Measurements from ENCODE around the gene ENOX1.

The ENOX1 gene

GRCh38 chr13:43516401-43516833 is 270.4 kb downstream of the ENOX1 start:
- TF ChIP-seq ZFX (IDR thresholded peaks at IDR 0.05) (no peak), CTCF (conservative IDR thresholded peaks at IDR 0.05) (no peak)
- H3K27ac ChIP-seq = no peak overlapping the region

GRCh38 chr13:43515531-43515930 is 271.2 kb downstream of the ENOX1 start:
- H3K27ac ChIP-seq = no peak overlapping the region

GRCh38 chr13:43514311-43514710 is 272.5 kb downstream of the ENOX1 start:
- TF ChIP-seq ZFX (IDR thresholded peaks at IDR 0.05) (no peak), CTCF (conservative IDR thresholded peaks at IDR 0.05) (no peak)

More at GRCh38 chr13:43515531-43515930, 271.2 kb downstream of the ENOX1 start:
- TF ChIP-seq ZFX (IDR thresholded peaks at IDR 0.05) (no peak), CTCF (conservative IDR thresholded peaks at IDR 0.05) (no peak)

GRCh38 chr13:43512221-43512620 is 274.6 kb downstream of the ENOX1 start:
- no peak overlapping the region for H3K27ac ChIP-seq
- TF ChIP-seq ZFX (IDR thresholded peaks at IDR 0.05) = no peak
- TF ChIP-seq CTCF (conservative IDR thresholded peaks at IDR 0.05) = no peak

More at GRCh38 chr13:43514311-43514710, 272.5 kb downstream of the ENOX1 start:
- no peak overlapping the region for H3K27ac ChIP-seq

- H3K27ac ChIP-seq = no peak overlapping the region
- no peak for TF ChIP-seq CTCF (conservative IDR thresholded peaks at IDR 0.05)
- TF ChIP-seq ZFX (IDR thresholded peaks at IDR 0.05) = no peak
Measured at GRCh38 chr13:43510956-43511901, 275.5 kb downstream of the ENOX1 start.

- no peak for TF ChIP-seq CTCF (conservative IDR thresholded peaks at IDR 0.05)
- TF ChIP-seq ZFX (IDR thresholded peaks at IDR 0.05) = no peak
- H3K27ac ChIP-seq = no peak overlapping the region
Measured at GRCh38 chr13:43495732-43496131, 291.0 kb downstream of the ENOX1 start.

- no peak overlapping the region for H3K27ac ChIP-seq
- no peak for TF ChIP-seq ZFX (IDR thresholded peaks at IDR 0.05)
- TF ChIP-seq CTCF (conservative IDR thresholded peaks at IDR 0.05) = no peak
Measured at GRCh38 chr13:43494206-43494605, 292.6 kb downstream of the ENOX1 start.

All from C4-2B (cell line).